HG02588 (cell line): ENCODE results near the gene FSTL3.

Experiments
- ATAC-seq: cut with Tn5 transposase; IDR thresholded peaks from one replicate; pipeline ENCODE4 v1.9.1; 2021; ENCODE audit warnings: mild to moderate bottlenecking, moderate library complexity; ENCODE audit not compliant: unreplicated experiment

FSTL3 gene

GRCh38 chr19:644789-645188 lies 31.4 kb upstream of the FSTL3 start:
- ATAC-seq: no peak

GRCh38 chr19:645912-646778 lies 30.0 kb upstream of the FSTL3 start:
- ATAC-seq: no peak

- no peak for ATAC-seq
Observed at GRCh38 chr19:646779-647565, 29.2 kb upstream of the FSTL3 start.

- no peak for ATAC-seq
Observed at GRCh38 chr19:647566-648284, 28.5 kb upstream of the FSTL3 start.

GRCh38 chr19:648305-648704 lies 27.9 kb upstream of the FSTL3 start:
- ATAC-seq: no peak

GRCh38 chr19:648904-649801 lies 27.0 kb upstream of the FSTL3 start:
- ATAC-seq: no peak

GRCh38 chr19:650121-650520 lies 26.1 kb upstream of the FSTL3 start:
- ATAC-seq: no peak

GRCh38 chr19:651114-651818 lies 24.9 kb upstream of the FSTL3 start:
- ATAC-seq: no peak

- no peak for ATAC-seq
Observed at GRCh38 chr19:651991-652390, 24.2 kb upstream of the FSTL3 start.

GRCh38 chr19:652467-653389 lies 23.5 kb upstream of the FSTL3 start:
- no peak for ATAC-seq

- no peak for ATAC-seq
Observed at GRCh38 chr19:653425-653824, 22.8 kb upstream of the FSTL3 start.

- no peak for ATAC-seq
Observed at GRCh38 chr19:655691-656090, 20.5 kb upstream of the FSTL3 start.

- ATAC-seq: no peak
Observed at GRCh38 chr19:656751-657559, 19.2 kb upstream of the FSTL3 start.

GRCh38 chr19:657611-658010 lies 18.6 kb upstream of the FSTL3 start:
- ATAC-seq: no peak

- ATAC-seq: no peak
Observed at GRCh38 chr19:658059-658839, 17.9 kb upstream of the FSTL3 start.

GRCh38 chr19:658916-659839 lies 17.0 kb upstream of the FSTL3 start:
- no peak for ATAC-seq
